ENCODE results near the gene MCF2L. TPM values are rescaled to one million over a fixed set of nuclear protein-coding genes. Genes with fewer than 3 reads are reported as not detected.

The MCF2L gene
- total and polyA plus RNA-seq, 9 of the 15 experiments (the other 6 are each of a cell fraction or from before 2014, with no cell fraction given) = 0.05 to 0.25 (median 0.18) TPM; not detected in 5

DNA sequence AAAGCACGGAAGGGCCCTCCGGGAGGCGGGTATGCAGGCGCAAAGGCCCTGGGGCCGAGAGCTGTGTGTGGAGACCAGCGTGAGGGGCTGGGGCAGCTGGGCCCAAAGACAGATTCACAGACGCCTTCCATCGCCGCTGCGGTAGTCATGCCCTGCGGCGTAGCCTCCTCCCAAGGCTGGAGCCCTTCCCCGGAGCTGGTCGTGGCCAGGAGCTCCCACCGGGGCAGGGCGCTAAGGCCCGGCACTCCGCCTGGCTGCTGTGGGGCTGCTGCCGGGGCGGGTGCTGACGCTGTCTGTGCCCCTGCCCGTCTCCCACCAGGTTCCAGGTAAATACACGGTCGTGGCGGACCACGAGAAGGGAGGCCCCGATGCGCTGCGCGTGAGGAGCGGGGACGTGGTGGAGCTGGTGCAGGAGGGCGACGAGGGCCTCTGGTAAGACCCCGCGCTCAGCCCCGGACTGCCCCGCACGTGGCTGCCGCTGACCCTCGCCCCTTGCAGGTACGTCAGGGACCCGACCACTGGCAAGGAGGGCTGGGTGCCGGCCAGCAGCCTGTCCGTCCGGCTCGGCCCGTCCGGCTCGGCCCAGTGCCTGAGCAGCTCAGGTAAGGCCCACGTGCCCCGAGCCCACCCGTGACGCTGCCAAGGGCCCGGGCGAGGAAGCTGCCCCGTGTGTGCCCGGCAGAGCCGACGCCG lies 127.2 kb downstream of the MCF2L start:
- Histone ChIP-seq H3K9ac (ENCODE audit: insufficient read depth in 1 of 2, low read depth in 2 of 2, low read length in 2 of 2) (no peak overlapping the region), H3K9me3 (replicated peaks; ENCODE audit: control insufficient read depth, insufficient read depth, low read depth, low read length) (no peaks in the 10 kb centered on the region), H3K4me1 (replicated peaks in 1 of 2; ENCODE audit: control insufficient read depth in 2 of 2, insufficient read depth in 2 of 2, low read length in 2 of 2) (peaks cover 0 to 8% of the 10 kb centered on the region in 2 experiments; a peak in 1 of 5 replicates), H3K27ac (ENCODE audit: extremely low read depth, low read depth, low read length) (no peak overlapping the region), H3K79me2 (ENCODE audit: control insufficient read depth, insufficient read depth, low read length) (no peaks in the 10 kb centered on the region), H3K36me3 (ENCODE audit: control insufficient read depth, insufficient read depth, low read length) (no peaks in the 10 kb centered on the region), H4K20me1 (replicated peaks; ENCODE audit: control insufficient read depth, insufficient read depth, low read length) (no peaks in the 10 kb centered on the region; the same call in 1 of the 2 replicates), H3K4me3 (no peak overlapping the region), H3K4me2 (ENCODE audit: insufficient read depth, low read length) (no peak overlapping the region), H3K27me3 (ENCODE audit: control insufficient read depth in 2 of 2, insufficient read depth in 2 of 2, low read length in 2 of 2) (peaks cover 40 to 84% of the 10 kb centered on the region in 2 experiments), H2AFZ (ENCODE audit: low read depth, low read length) (no peak overlapping the region), H3K9me1 (ENCODE audit: control insufficient read depth, insufficient read depth, low read length) (no peaks in the 10 kb centered on the region)
- 4% methylated on average over 20 of the region's 61 CpGs for WGBS (ENCODE audit: insufficient coverage, low coverage, missing lambda C conversion rate)
- intact Hi-C loops (cut with micrococcal nuclease) = no loop called here
- in situ Hi-C loops (cut with MboI) = no loop called here
- no peak for FAIRE-seq
- ChIA-PET POLR2A (no interaction called here), CTCF (ENCODE audit: low intra/inter-chr PET ratio) (no interaction called here)
- TF ChIP-seq MYBL2 (IDR thresholded peaks at IDR 0.05; ENCODE audit: low read depth) (no peak), MYBL2 (CRISPR knock-in tag; IDR thresholded peaks at IDR 0.05; ENCODE audit: borderline replicate concordance) (no peak), BRD4 (IDR thresholded peaks at IDR 0.05) (no peak), ZNF589 (CRISPR knock-in tag; IDR thresholded peaks at IDR 0.05; ENCODE audit: low read depth) (no peak), ZNF224 (CRISPR knock-in tag; IDR thresholded peaks at IDR 0.05) (no peak), CBFA2T3 (IDR thresholded peaks at IDR 0.05) (no peak), RBM34 (IDR thresholded peaks at IDR 0.05; ENCODE audit: borderline replicate concordance, insufficient read depth, low read length) (no peak), CCAR2 (IDR thresholded peaks at IDR 0.05; ENCODE audit: low read depth, low read length) (no peak), ZBTB9 (CRISPR knock-in tag; IDR thresholded peaks at IDR 0.05) (no peak), SLC30A9 (CRISPR knock-in tag; IDR thresholded peaks at IDR 0.05) (no peak), FOXM1 (IDR thresholded peaks at IDR 0.05; ENCODE audit: low read depth) (no peak), FOXM1 (CRISPR knock-in tag; IDR thresholded peaks at IDR 0.05; ENCODE audit: low read depth) (no peak), STAT6 (CRISPR knock-in tag; IDR thresholded peaks at IDR 0.05) (no peak), CC2D1A (IDR thresholded peaks at IDR 0.05) (no peak), MYNN (IDR thresholded peaks at IDR 0.05) (no peak), MYNN (CRISPR knock-in tag; IDR thresholded peaks at IDR 0.05) (no peak), NR2F6 (CRISPR knock-in tag; IDR thresholded peaks at IDR 0.05) (no peak), NFE2 (IDR thresholded peaks at IDR 0.05; ENCODE audit: low read depth) (no peak), POLR2A (conservative IDR thresholded peaks at IDR 0.05) (no peak), ZC3H4 (CRISPR knock-in tag; IDR thresholded peaks at IDR 0.05; ENCODE audit: borderline replicate concordance) (no peak), ZNF146 (CRISPR knock-in tag; IDR thresholded peaks at IDR 0.05; ENCODE audit: unreplicated experiment) (no peak), FOS (IDR thresholded peaks at IDR 0.05; ENCODE audit: extremely low read depth, insufficient read length) (no peak), ZNF77 (CRISPR knock-in tag; IDR thresholded peaks at IDR 0.05) (no peak)
- ATAC-seq = no peak
- no peak for DNase-seq (ENCODE audit: extremely low read depth in 1 of 4, low spot score in 3 of 4)
- BruUV-seq (replicated peaks) = no TSS peak

Measured in K562 (cell line).